GM23248 (cell line): Measurements from ENCODE around the gene CDK12.

Source experiments
- EZH2 ChIP-seq: fragments of 200-600 bp; sonication (generic); IDR thresholded peaks from 2 replicates; pipeline ENCODE4 v1.6.1; 2018; ENCODE audit warnings: antibody characterized with exemption, mild to moderate bottlenecking; ENCODE audit not compliant: insufficient read depth, poor library complexity, severe bottlenecking
- EZH2phosphoT487 ChIP-seq: fragments of 200-600 bp; sonication (generic); IDR thresholded peaks from 2 replicates; pipeline ENCODE4 v1.6.1; 2018; ENCODE audit warnings: antibody characterized with exemption, moderate library complexity, mild to moderate bottlenecking, low read depth; ENCODE audit not compliant: insufficient read depth

DNA sequence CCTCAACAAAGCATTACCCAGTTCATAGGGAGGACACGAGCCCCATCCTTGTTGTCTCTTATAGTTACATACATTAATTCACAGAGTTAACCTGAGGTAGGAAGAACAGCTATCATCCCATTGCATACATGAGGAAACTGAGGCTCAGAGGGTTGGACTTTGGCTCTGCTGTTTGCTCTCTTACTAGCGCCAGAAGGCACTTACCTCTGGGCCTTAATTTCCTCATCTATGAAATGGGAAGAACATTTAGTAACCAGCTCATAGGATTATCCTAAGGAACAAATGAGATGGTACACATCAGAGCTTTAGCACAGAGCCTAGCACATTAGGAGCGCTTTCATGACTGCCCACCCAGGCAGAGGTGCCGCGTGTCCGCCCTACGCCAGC lies 118.8 kb downstream of the CDK12 start:
- TF ChIP-seq EZH2 (no peak), EZH2phosphoT487 (no peak)
